GM10266 (cell line): ENCODE measurements around the gene BRI3BP.

Source experiments
- DNase-seq: peaks from one replicate; pipeline ENCODE4 v3.0.0; 2012; ENCODE audit errors: extremely low spot score
- CTCF ChIP-seq: IDR thresholded peaks from 2 replicates; pipeline ENCODE4 v1.5.1; 2012; ENCODE audit warnings: mild to moderate bottlenecking, low read depth; ENCODE audit not compliant: control insufficient read depth, insufficient read depth; ENCODE audit errors: missing control alignments

Gene BRI3BP

GRCh38 chr12:124952295-124952694 is 41.1 kb upstream of the BRI3BP start:
- DNase-seq: no peak
- TF ChIP-seq CTCF: no peak

DNA sequence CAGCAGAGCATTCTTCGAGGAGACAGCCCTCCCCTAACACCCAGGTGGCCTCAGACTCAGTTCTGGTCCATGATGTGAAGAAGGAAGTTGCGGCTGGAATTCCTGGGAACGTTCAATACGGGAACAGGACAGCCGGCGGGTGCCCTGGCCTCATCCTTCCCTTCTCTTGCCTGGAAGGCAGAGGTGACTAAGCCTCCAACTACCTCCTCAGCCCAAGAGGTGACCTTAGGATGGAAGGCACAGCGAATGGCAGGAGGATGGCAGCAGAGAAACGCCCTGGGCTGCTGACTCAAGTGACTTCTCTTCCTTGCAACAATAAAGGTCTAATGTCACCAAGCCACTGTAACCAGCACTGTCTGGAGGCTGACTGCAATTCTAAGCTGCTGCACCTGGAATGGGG is 40.6 kb upstream of the BRI3BP start:
- no peak for TF ChIP-seq CTCF
- no peak for DNase-seq

DNA sequence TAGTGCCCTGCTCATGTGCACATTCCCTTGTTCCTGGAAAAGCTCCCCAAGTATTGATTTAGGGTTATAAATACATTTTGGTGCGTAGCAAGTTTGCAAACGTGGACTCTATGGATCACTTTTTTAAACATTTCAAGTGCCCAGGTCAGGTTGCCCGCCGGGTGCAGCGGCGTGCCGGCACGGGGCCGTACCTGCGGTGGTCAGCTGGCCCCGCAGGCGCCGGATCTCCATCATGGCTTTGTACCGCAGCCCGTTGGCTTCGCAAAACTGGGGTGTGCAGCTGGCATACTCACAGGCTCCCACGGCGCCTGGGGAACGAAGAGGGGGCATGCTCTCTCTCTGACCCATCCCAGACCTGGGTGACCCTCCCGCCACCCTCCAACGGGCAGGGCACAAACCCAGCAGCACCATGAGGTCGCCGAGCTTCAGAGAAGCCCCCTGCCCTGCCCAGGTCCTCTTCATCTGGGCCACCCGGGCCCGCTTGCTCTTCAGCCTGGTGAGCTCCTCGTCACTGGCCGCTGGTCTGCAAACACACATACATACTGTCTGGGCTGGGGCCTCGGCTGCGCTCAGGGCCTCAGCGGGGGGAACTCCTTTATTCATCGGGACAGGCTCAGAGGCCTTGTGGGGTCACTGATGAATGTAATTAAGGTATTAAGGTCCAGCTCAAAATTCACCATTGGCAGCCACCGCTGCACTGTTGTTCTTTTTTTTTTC is 39.6 kb upstream of the BRI3BP start:
- no peak for DNase-seq
- TF ChIP-seq CTCF: no peak

- no peak for TF ChIP-seq CTCF
- no peak for DNase-seq
Observed at GRCh38 chr12:124954771-124955170, 38.7 kb upstream of the BRI3BP start.

GRCh38 chr12:124956571-124956970 is 36.9 kb upstream of the BRI3BP start:
- no peak for DNase-seq
- TF ChIP-seq CTCF: no peak

DNA sequence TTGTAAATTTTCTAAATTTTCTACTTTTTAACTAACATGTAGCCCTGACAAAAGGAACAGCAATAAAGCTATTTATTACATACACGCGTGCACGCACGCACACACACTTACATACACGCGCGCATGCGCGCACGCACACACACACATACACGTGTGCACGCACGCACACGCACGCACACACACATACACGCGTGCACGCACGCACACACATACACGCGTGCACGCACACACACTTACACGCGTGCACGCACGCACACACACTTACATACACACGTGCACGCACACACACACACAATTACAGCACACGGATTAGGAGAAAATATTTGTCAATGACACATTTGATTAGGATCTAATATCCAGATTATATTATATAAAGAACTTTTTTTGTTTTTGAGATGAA is 32.4 kb upstream of the BRI3BP start:
- no peak for DNase-seq
- no peak for TF ChIP-seq CTCF

GRCh38 chr12:124963211-124963610 is 30.2 kb upstream of the BRI3BP start:
- no peak for DNase-seq
- TF ChIP-seq CTCF: no peak
